Measurements from ENCODE around the gene MTNR1B.

GRCh38 chr11:92972248-92972647 is 2.8 kb downstream of the MTNR1B start:
- TF ChIP-seq CTCF (IDR thresholded peaks at IDR 0.05) (no peak), POLR2AphosphoS5 (IDR thresholded peaks at IDR 0.05) (no peak)
